ENCODE results near the gene TDRD6. TPM values are rescaled to one million over a fixed set of nuclear protein-coding genes. Genes with fewer than 3 reads are reported as not detected.

The TDRD6 gene
- total RNA-seq, 8 experiments from 2014 or later = 0.13 to 2.5 (median 0.53) TPM

GRCh38 chr6:46690911-46691451 is 3.3 kb downstream of the TDRD6 start:
- WGBS, 10 experiments = 0 to 60% (median 29%) methylated on average over 1 of the region's 1 CpG
- H3K27ac ChIP-seq = no peak overlapping the region
- in situ Hi-C loops (cut with MboI; ENCODE audit: low pct_unique_long_range_greater_than_20kb in 2 of 9, low sequenced_read_pairs in 9 of 9, unreplicated experiment in 9 of 9) = loop anchor here in 1 of 9 experiments (25.0 kb wide), 1 partner anchor 96 kb away; the partner anchor contains the start of gene MEP1A
- ATAC-seq (replicated peaks in 6 of 8) = no peak
- no peak overlapping the region for H3K4me3 ChIP-seq
- no peaks in the 10 kb centered on the region for H3K4me1 ChIP-seq (replicated peaks in 1 of 2)

GRCh38 chr6:46699970-46700369 is 12.3 kb downstream of the TDRD6 start:
- no peak overlapping the region for H3K27ac ChIP-seq
- peak in 3 of 8 experiments; percentile 32 to 86 (median 71) for ATAC-seq (replicated peaks in 6 of 8)
- no peak overlapping the region for H3K4me3 ChIP-seq
- H3K4me1 ChIP-seq (replicated peaks in 1 of 2) = no peaks in the 10 kb centered on the region
- WGBS, 10 experiments = 0 to 92% (median 58%) methylated on average over 1 of the region's 1 CpG; no CpG with 5 or more reads in 2 of the 10 experiments
- in situ Hi-C loops (cut with MboI; ENCODE audit: low pct_unique_long_range_greater_than_20kb in 2 of 9, low sequenced_read_pairs in 9 of 9, unreplicated experiment in 9 of 9) = loop anchor here in 1 of 9 experiments (25.0 kb wide), 2 partner anchors 87 to 287 kb away; partner anchors contain the start of gene MEP1A

GRCh38 chr6:46704562-46704961 is 16.9 kb downstream of the TDRD6 start:
- no peaks in the 10 kb centered on the region for H3K4me1 ChIP-seq (replicated peaks in 1 of 2)
- 4 to 60% (median 22%) methylated on average over 1 to 3 of the region's 3 CpGs; no CpG with 5 or more reads in 2 of the 10 experiments for WGBS, 10 experiments
- H3K4me3 ChIP-seq = no peak overlapping the region
- in situ Hi-C loops (cut with MboI; ENCODE audit: low pct_unique_long_range_greater_than_20kb in 2 of 9, low sequenced_read_pairs in 9 of 9, unreplicated experiment in 9 of 9) = loop anchor here in 1 of 9 experiments (25.0 kb wide), 1 partner anchor 283 kb away; no protein-coding TSS in a partner anchor
- no peak overlapping the region for H3K27ac ChIP-seq
- ATAC-seq (replicated peaks in 6 of 8) = peak in 5 of 8 experiments; percentile 39 to 73 (median 67)

- Histone ChIP-seq H3K4me3 (no peak overlapping the region), H3K4me1 (replicated peaks in 1 of 2) (no peaks in the 10 kb centered on the region), H3K27ac (no peak overlapping the region)
- ATAC-seq (replicated peaks in 6 of 8) = no peak
- in situ Hi-C loops (cut with MboI; ENCODE audit: low pct_unique_long_range_greater_than_20kb in 2 of 9, low sequenced_read_pairs in 9 of 9, unreplicated experiment in 9 of 9) = loop anchor here in 1 of 9 experiments (25.0 kb wide), 1 partner anchor 281 kb away; no protein-coding TSS in a partner anchor
- WGBS, 10 experiments = 38 to 100% (median 79%) methylated on average over 1 to 2 of the region's 2 CpGs; no CpG with 5 or more reads in 1 of the 10 experiments
These were observed 18.8 kb downstream of the TDRD6 start for GRCh38 chr6:46706464-46706863.

- Histone ChIP-seq H3K4me1 (replicated peaks in 1 of 2) (no peaks in the 10 kb centered on the region), H3K4me3 (no peak overlapping the region), H3K27ac (no peak overlapping the region)
- 40 to 100% (median 72%) methylated on average over 1 of the region's 1 CpG for WGBS, 10 experiments
- in situ Hi-C loops (cut with MboI; ENCODE audit: low pct_unique_long_range_greater_than_20kb in 2 of 9, low sequenced_read_pairs in 9 of 9, unreplicated experiment in 9 of 9) = loop anchor here in 1 of 9 experiments (25.0 kb wide), 1 partner anchor 276 kb away; no protein-coding TSS in a partner anchor
- no peak for ATAC-seq (replicated peaks in 6 of 8)
These were observed 23.8 kb downstream of the TDRD6 start for GRCh38 chr6:46711491-46711890.

GRCh38 chr6:46715141-46715540 is 27.5 kb downstream of the TDRD6 start:
- Histone ChIP-seq H3K27ac (no peak overlapping the region), H3K4me1 (replicated peaks in 1 of 2) (no peaks in the 10 kb centered on the region), H3K4me3 (no peak overlapping the region)
- no peak for ATAC-seq (replicated peaks in 6 of 8)
- in situ Hi-C loops (cut with MboI; ENCODE audit: low pct_unique_long_range_greater_than_20kb in 2 of 9, low sequenced_read_pairs in 9 of 9, unreplicated experiment in 9 of 9) = loop anchor here in 1 of 9 experiments (25.0 kb wide), 1 partner anchor 272 kb away; no protein-coding TSS in a partner anchor

GRCh38 chr6:46719099-46719498 is 31.4 kb downstream of the TDRD6 start:
- ATAC-seq (replicated peaks in 6 of 8) = peak in 1 of 8 experiments; percentile 60
- Histone ChIP-seq H3K4me3 (no peak overlapping the region), H3K4me1 (replicated peaks in 1 of 2) (no peaks in the 10 kb centered on the region), H3K27ac (no peak overlapping the region)
- in situ Hi-C loops (cut with MboI; ENCODE audit: low pct_unique_long_range_greater_than_20kb in 2 of 9, low sequenced_read_pairs in 9 of 9, unreplicated experiment in 9 of 9) = loop anchor here in 1 of 9 experiments (25.0 kb wide), 1 partner anchor 268 kb away; no protein-coding TSS in a partner anchor
- 17 to 100% (median 86%) methylated on average over 1 of the region's 1 CpG; no CpG with 5 or more reads in 3 of the 10 experiments for WGBS, 10 experiments

GRCh38 chr6:46720401-46720800 is 32.7 kb downstream of the TDRD6 start:
- Histone ChIP-seq H3K4me3 (no peak overlapping the region), H3K4me1 (replicated peaks in 1 of 2) (no peaks in the 10 kb centered on the region), H3K27ac (no peak overlapping the region)
- in situ Hi-C loops (cut with MboI; ENCODE audit: low pct_unique_long_range_greater_than_20kb in 2 of 9, low sequenced_read_pairs in 9 of 9, unreplicated experiment in 9 of 9) = loop anchor here in 1 of 9 experiments (25.0 kb wide), 1 partner anchor 267 kb away; no protein-coding TSS in a partner anchor
- 50 to 86% (median 67%) methylated on average over 1 of the region's 1 CpG; no CpG with 5 or more reads in 7 of the 10 experiments for WGBS, 10 experiments
- no peak for ATAC-seq (replicated peaks in 6 of 8)

- no peak overlapping the region for H3K27ac ChIP-seq
- 13 to 67% (median 49%) methylated on average over 1 of the region's 1 CpG; no CpG with 5 or more reads in 4 of the 10 experiments for WGBS, 10 experiments
- H3K4me1 ChIP-seq (replicated peaks in 1 of 2) = no peaks in the 10 kb centered on the region
- in situ Hi-C loops (cut with MboI; ENCODE audit: low pct_unique_long_range_greater_than_20kb in 2 of 9, low sequenced_read_pairs in 9 of 9, unreplicated experiment in 9 of 9) = no loop called here
- no peak overlapping the region for H3K4me3 ChIP-seq
- ATAC-seq (replicated peaks in 6 of 8) = no peak
These were observed 42.2 kb downstream of the TDRD6 start for GRCh38 chr6:46729787-46730326.

- Histone ChIP-seq H3K27ac (no peak overlapping the region), H3K4me3 (no peak overlapping the region), H3K4me1 (replicated peaks in 1 of 2) (no peaks in the 10 kb centered on the region)
- no peak for ATAC-seq (replicated peaks in 6 of 8)
- WGBS, 10 experiments = 0 to 80% (median 55%) methylated on average over 2 to 4 of the region's 4 CpGs; no CpG with 5 or more reads in 2 of the 10 experiments
- in situ Hi-C loops (cut with MboI; ENCODE audit: low pct_unique_long_range_greater_than_20kb in 2 of 9, low sequenced_read_pairs in 9 of 9, unreplicated experiment in 9 of 9) = no loop called here
These were observed 43.3 kb downstream of the TDRD6 start for GRCh38 chr6:46730921-46731461.

GRCh38 chr6:46733341-46733801 is 45.7 kb downstream of the TDRD6 start:
- ATAC-seq (replicated peaks in 6 of 8) = no peak
- in situ Hi-C loops (cut with MboI; ENCODE audit: low pct_unique_long_range_greater_than_20kb in 2 of 9, low sequenced_read_pairs in 9 of 9, unreplicated experiment in 9 of 9) = no loop called here
- Histone ChIP-seq H3K4me1 (replicated peaks in 1 of 2) (no peaks in the 10 kb centered on the region), H3K4me3 (no peak overlapping the region), H3K27ac (no peak overlapping the region)
- 80 to 100% methylated on average over 1 to 2 of the region's 2 CpGs; no CpG with 5 or more reads in 8 of the 10 experiments for WGBS, 10 experiments

GRCh38 chr6:46734867-46735719 is 47.4 kb downstream of the TDRD6 start, which contains the start of gene PLA2G7:
Gene PLA2G7 (minus strand): TSS chr6:46735375. CDS start chr6:46722891, 12,484 bp downstream.
- Histone ChIP-seq H3K27ac (no peak within 1 kb of the TSS), H3K4me1 (replicated peaks in 1 of 2) (no peaks in the 10 kb centered on the region), H3K4me3 (peak within 1 kb of the TSS; percentile 35 to 52 (median 47))
- WGBS, 10 experiments = 0 to 20% (median 5%) methylated on average over 1 to 5 of the region's 73 CpGs; no CpG with 5 or more reads in 5 of the 10 experiments
- ATAC-seq (replicated peaks in 6 of 8) = peak; percentile 65 to 86 (median 82)
- in situ Hi-C loops (cut with MboI; ENCODE audit: low pct_unique_long_range_greater_than_20kb in 2 of 9, low sequenced_read_pairs in 9 of 9, unreplicated experiment in 9 of 9) = no loop called here
